ENCODE results near the gene GRB10.

The GRB10 gene

GRCh38 chr7:50648076-50648475 is 134.6 kb downstream of the GRB10 start:
- no peak for TF ChIP-seq CTCF (IDR thresholded peaks at IDR 0.05; ENCODE audit: low read depth, low read length, missing control alignments)
- no peak overlapping the region for H3K4me3 ChIP-seq (ENCODE audit: low read depth, low read length)
- no peak for DNase-seq (ENCODE audit: low read depth)

- no peak overlapping the region for H3K4me3 ChIP-seq (ENCODE audit: low read depth, low read length)
- DNase-seq (ENCODE audit: low read depth): no peak
- TF ChIP-seq CTCF (IDR thresholded peaks at IDR 0.05; ENCODE audit: low read depth, low read length, missing control alignments): no peak
These were observed 135.3 kb downstream of the GRB10 start for GRCh38 chr7:50647286-50647980.

- DNase-seq (ENCODE audit: low read depth): no peak
- TF ChIP-seq CTCF (IDR thresholded peaks at IDR 0.05; ENCODE audit: low read depth, low read length, missing control alignments): no peak
- H3K4me3 ChIP-seq (ENCODE audit: low read depth, low read length): no peak overlapping the region
These were observed 136.6 kb downstream of the GRB10 start for GRCh38 chr7:50646069-50646468.

GRCh38 chr7:50645186-50645585 is 137.5 kb downstream of the GRB10 start:
- no peak overlapping the region for H3K4me3 ChIP-seq (ENCODE audit: low read depth, low read length)
- TF ChIP-seq CTCF (IDR thresholded peaks at IDR 0.05; ENCODE audit: low read depth, low read length, missing control alignments): no peak
- DNase-seq (ENCODE audit: low read depth): no peak

- no peak overlapping the region for H3K4me3 ChIP-seq (ENCODE audit: low read depth, low read length)
- no peak for TF ChIP-seq CTCF (IDR thresholded peaks at IDR 0.05; ENCODE audit: low read depth, low read length, missing control alignments)
These were observed 138.1 kb downstream of the GRB10 start for GRCh38 chr7:50644586-50644985.

GRCh38 chr7:50644114-50644513 is 138.6 kb downstream of the GRB10 start:
- TF ChIP-seq CTCF (IDR thresholded peaks at IDR 0.05; ENCODE audit: low read depth, low read length, missing control alignments): no peak
- DNase-seq (ENCODE audit: low read depth): no peak
- H3K4me3 ChIP-seq (ENCODE audit: low read depth, low read length): no peak overlapping the region

More at GRCh38 chr7:50644586-50644985, 138.1 kb downstream of the GRB10 start:
- no peak for DNase-seq (ENCODE audit: low read depth)

Measured in GM12864 (cell line).